ENCODE data around the gene PPP3R1.
"Not testable (repeated sequence)": the region's sequence is repeated elsewhere in the genome, so short reads cannot be mapped to it uniquely, and the experiment has no call there.

Gene PPP3R1

GRCh38 chr2:68185541-68186164, 66.7 kb downstream of the PPP3R1 start:
- peak; percentile 25 for DNase-seq

- no peak for DNase-seq
Measured at GRCh38 chr2:68182902-68183301, 69.4 kb downstream of the PPP3R1 start.

GRCh38 chr2:68178954-68179627, 73.2 kb downstream of the PPP3R1 start:
- DNase-seq: no peak

- DNase-seq: no peak
Measured at GRCh38 chr2:68178432-68178831, 73.9 kb downstream of the PPP3R1 start.

- no peak for DNase-seq
Measured at GRCh38 chr2:68177541-68177940, 74.8 kb downstream of the PPP3R1 start.

GRCh38 chr2:68176657-68177056, 75.7 kb downstream of the PPP3R1 start:
- DNase-seq: no peak

- not testable (repeated sequence) for DNase-seq
Measured at GRCh38 chr2:68175210-68175609, 77.1 kb downstream of the PPP3R1 start.

GRCh38 chr2:68172990-68173700, 79.2 kb downstream of the PPP3R1 start:
- no peak for DNase-seq

- DNase-seq: no peak
Measured at GRCh38 chr2:68172521-68172920, 79.8 kb downstream of the PPP3R1 start.

GRCh38 chr2:68171684-68172083, 80.6 kb downstream of the PPP3R1 start:
- DNase-seq: no peak

GRCh38 chr2:68171146-68171545, 81.2 kb downstream of the PPP3R1 start:
- DNase-seq: no peak

- DNase-seq: no peak
Measured at GRCh38 chr2:68169308-68169707, 83.0 kb downstream of the PPP3R1 start.

GRCh38 chr2:68167186-68167585, 85.1 kb downstream of the PPP3R1 start:
- no peak for DNase-seq

- no peak for DNase-seq
Measured at GRCh38 chr2:68163641-68164040, 88.7 kb downstream of the PPP3R1 start.

- DNase-seq: no peak
Measured at GRCh38 chr2:68158134-68158447, 94.2 kb downstream of the PPP3R1 start.

GRCh38 chr2:68157402-68158133, 94.8 kb downstream of the PPP3R1 start, which contains the start of gene PNO1:
PNO1 (plus strand) TSS chr2:68157888; CDS start chr2:68157935, 47 bp downstream.
- DNase-seq: peak; percentile 94

- peak; percentile 40 for DNase-seq
Measured at GRCh38 chr2:68157002-68157401, 95.3 kb downstream of the PPP3R1 start.

- DNase-seq: no peak
Measured at GRCh38 chr2:68156419-68156818, 95.9 kb downstream of the PPP3R1 start.

GRCh38 chr2:68155618-68156017, 96.7 kb downstream of the PPP3R1 start:
- no peak for DNase-seq

GRCh38 chr2:68152681-68153347, 99.5 kb downstream of the PPP3R1 start:
- DNase-seq: no peak

GRCh38 chr2:68151037-68151436, 101.3 kb downstream of the PPP3R1 start:
- no peak for DNase-seq

- no peak for DNase-seq
Measured at GRCh38 chr2:68141875-68142274, 110.5 kb downstream of the PPP3R1 start.
